CD4-positive, alpha-beta T cell (primary cell): Measurements from ENCODE around the gene MRPS24. TPM values are rescaled to one million over a fixed set of nuclear protein-coding genes. Genes with fewer than 3 reads are reported as not detected.

ENCODE experiments used
- ATAC-seq: fragments of 200-7000 bp; cut with Tn5 transposase; one replicate; pipeline ENCODE4 v1.10.0; 2022; ENCODE audit warnings: mild to moderate bottlenecking; ENCODE audit not compliant: poor library complexity
- CTCF ChIA-PET: fragments of 350-600 bp; sonication (Branson Sonifier 250); formaldehyde crosslinking; loops from one replicate; lab custom pipeline; 2021; ENCODE audit warnings: antibody characterized with exemption, inconsistent platforms; lab: Charles Lee
- POLR2A ChIA-PET: fragments of 350-600 bp; sonication (Branson Sonifier 250); formaldehyde crosslinking; loops from one replicate; lab custom pipeline; 2021; ENCODE audit warnings: antibody characterized with exemption, inconsistent platforms; lab: Charles Lee
- DNase-seq, 14 experiments: peaks; one replicate each; pipeline ENCODE4 v3.0.0-alpha.2; 2013 to 2020; ENCODE audit warnings: mixed read lengths in 2 of 14
- H3K27ac ChIP-seq, 2 donors: one replicate each; pipeline versions ENCODE4 v1.5.1 to v1.7.0; 2013; ENCODE audit warnings: low read length in 2 of 2, low read depth in 1 of 2, mild to moderate bottlenecking in 1 of 2
- H3K27me3 ChIP-seq, 2 experiments: 1 replicate in 1 of 2; 2 replicates in 1 of 2; pipeline versions ENCODE4 v1.6.1 to v1.7.0; 2013; ENCODE audit warnings: low read length in 2 of 2, control low read depth in 1 of 2, mild to moderate bottlenecking in 1 of 2, moderate library complexity in 1 of 2; ENCODE audit not compliant: insufficient read depth in 2 of 2, control insufficient read depth in 1 of 2
- H3K36me3 ChIP-seq: one replicate; pipeline ENCODE4 v1.6.1; 2013; ENCODE audit warnings: low read length, control low read depth; ENCODE audit not compliant: insufficient read depth
- H3K4me1 ChIP-seq: one replicate; pipeline ENCODE4 v1.6.1; 2013; ENCODE audit warnings: low read length, control low read depth; ENCODE audit not compliant: insufficient read depth
- H3K4me3 ChIP-seq: one replicate; pipeline ENCODE4 v1.5.1; 2013; ENCODE audit warnings: mild to moderate bottlenecking, low read length, moderate library complexity
- H3K9me3 ChIP-seq, 2 experiments: 1 replicate in 1 of 2; 2 replicates in 1 of 2; pipeline versions ENCODE4 v1.6.1 to v1.7.0; 2013; ENCODE audit warnings: low read length in 2 of 2, mild to moderate bottlenecking in 2 of 2, control low read depth in 1 of 2, moderate library complexity in 1 of 2; ENCODE audit not compliant: control insufficient read depth in 1 of 2, insufficient read depth in 1 of 2
- H3K27ac Mint-ChIP-seq: one replicate; pipeline ENCODE4 v1.8.0; 2020; ENCODE audit warnings: mixed read lengths
- H3K27me3 Mint-ChIP-seq: one replicate; pipeline ENCODE4 v1.8.0; 2021; ENCODE audit warnings: mixed read lengths
- H3K36me3 Mint-ChIP-seq: one replicate; pipeline ENCODE4 v1.8.0; 2021; ENCODE audit warnings: low read depth, mixed read lengths
- H3K4me1 Mint-ChIP-seq: one replicate; pipeline ENCODE4 v1.8.0; 2021; ENCODE audit warnings: low read depth, mixed read lengths
- H3K4me3 Mint-ChIP-seq: one replicate; pipeline ENCODE4 v1.8.0; 2020; ENCODE audit warnings: mild to moderate bottlenecking, mixed read lengths
- H3K9me3 Mint-ChIP-seq: one replicate; pipeline ENCODE4 v1.8.0; 2020; ENCODE audit warnings: mixed read lengths
- intact Hi-C, 2 experiments: fragments of 100-400 bp; cut with DNase I in 1 of 2; cut with micrococcal nuclease in 1 of 2; formaldehyde crosslinking; loops; one replicate each; pipeline versions ENCODE4 v1.15.1 to v1.9.0; 2023 to 2025; cut with DNase I, micrococcal nuclease
- total RNA-seq, 174 experiments: library from RNA in 2 of 174; stranded (reverse) in 2 of 174; gene quantifications; one replicate each; pipeline ENCODE4 v1.2.3 and lab custom pipeline; 2021 to 2026
- TF ChIP-seq, protein P1 (sequence below): fragments of 200-600 bp; IDR thresholded peaks from one replicate; pipeline ENCODE4 v1.8.0; 2022; ENCODE audit warnings: antibody characterized with exemption, mild to moderate bottlenecking

The MRPS24 gene
- total RNA-seq, 2 experiments from 2014 or later = 63.1 to 69.7 TPM

- intact Hi-C loops = loop anchor here in 1 of 2 experiments (10.0 kb wide), 1 partner anchor 252 kb away; the partner anchor contains the start of gene POLD2
- peaks cover 20% of the 10 kb centered on the region for H3K4me1 Mint-ChIP-seq
- DNase-seq (no peak), ATAC-seq (no peak)
- ChIA-PET POLR2A (no interaction called here), CTCF (no interaction called here)
- H3K9me3 Mint-ChIP-seq = no peaks in the 10 kb centered on the region
- Histone ChIP-seq H3K4me3 (no peak overlapping the region), H3K27me3 (no peaks in the 10 kb centered on the region), H3K36me3 (peaks cover 27% of the 10 kb centered on the region), H3K9me3 (no peaks in the 10 kb centered on the region), H3K4me1 (peaks cover 15% of the 10 kb centered on the region), H3K27ac (no peak overlapping the region)
- H3K36me3 Mint-ChIP-seq = peaks cover 50% of the 10 kb centered on the region
- no peak overlapping the region for H3K27ac Mint-ChIP-seq
- no peak overlapping the region for H3K4me3 Mint-ChIP-seq
- TF ChIP-seq, protein P1, sequence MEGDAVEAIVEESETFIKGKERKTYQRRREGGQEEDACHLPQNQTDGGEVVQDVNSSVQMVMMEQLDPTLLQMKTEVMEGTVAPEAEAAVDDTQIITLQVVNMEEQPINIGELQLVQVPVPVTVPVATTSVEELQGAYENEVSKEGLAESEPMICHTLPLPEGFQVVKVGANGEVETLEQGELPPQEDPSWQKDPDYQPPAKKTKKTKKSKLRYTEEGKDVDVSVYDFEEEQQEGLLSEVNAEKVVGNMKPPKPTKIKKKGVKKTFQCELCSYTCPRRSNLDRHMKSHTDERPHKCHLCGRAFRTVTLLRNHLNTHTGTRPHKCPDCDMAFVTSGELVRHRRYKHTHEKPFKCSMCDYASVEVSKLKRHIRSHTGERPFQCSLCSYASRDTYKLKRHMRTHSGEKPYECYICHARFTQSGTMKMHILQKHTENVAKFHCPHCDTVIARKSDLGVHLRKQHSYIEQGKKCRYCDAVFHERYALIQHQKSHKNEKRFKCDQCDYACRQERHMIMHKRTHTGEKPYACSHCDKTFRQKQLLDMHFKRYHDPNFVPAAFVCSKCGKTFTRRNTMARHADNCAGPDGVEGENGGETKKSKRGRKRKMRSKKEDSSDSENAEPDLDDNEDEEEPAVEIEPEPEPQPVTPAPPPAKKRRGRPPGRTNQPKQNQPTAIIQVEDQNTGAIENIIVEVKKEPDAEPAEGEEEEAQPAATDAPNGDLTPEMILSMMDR = no peak
- no peaks in the 10 kb centered on the region for H3K27me3 Mint-ChIP-seq
These were observed 4.0 kb upstream of the MRPS24 start for GRCh38 chr7:43873300-43873699.

DNA sequence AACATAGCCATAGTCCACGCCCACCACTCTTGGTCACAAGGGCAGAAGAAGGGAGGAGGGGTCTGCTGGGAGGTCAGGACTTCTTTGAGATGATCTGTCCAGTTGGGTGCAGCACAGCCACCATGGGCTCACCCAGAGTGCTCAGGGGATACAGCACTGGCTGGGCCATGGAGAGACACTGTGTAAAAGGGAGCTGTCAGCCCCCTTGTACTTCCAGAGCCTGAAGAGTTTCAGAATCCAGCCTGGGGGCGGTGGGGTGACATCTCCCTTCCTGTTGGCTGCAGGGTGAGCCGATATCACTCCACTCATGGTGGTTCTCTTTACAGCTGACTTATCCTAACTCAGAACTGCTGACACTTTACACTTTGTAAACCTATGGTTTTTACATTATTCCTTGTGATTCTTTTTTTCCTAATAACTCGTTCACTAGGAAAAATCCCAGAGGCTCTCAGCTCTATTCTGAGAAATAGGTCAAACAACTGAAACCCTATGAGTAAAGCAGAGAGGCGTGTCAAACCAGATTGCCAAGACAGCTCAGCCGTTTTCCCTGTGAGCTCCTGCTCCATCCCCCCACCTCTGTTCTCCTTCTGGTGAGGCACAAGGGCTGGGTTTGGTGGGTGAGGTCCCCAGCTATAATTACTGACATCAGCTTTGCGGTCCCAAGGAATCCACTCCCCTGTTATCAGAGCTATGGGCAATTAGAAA lies 3.2 kb upstream of the MRPS24 start:
- peaks cover 24% of the 10 kb centered on the region for H3K36me3 ChIP-seq
- no peak overlapping the region for H3K27ac ChIP-seq
- Mint-ChIP-seq H3K27me3 (no peaks in the 10 kb centered on the region), H3K36me3 (peaks cover 49% of the 10 kb centered on the region), H3K4me1 (peaks cover 26% of the 10 kb centered on the region), H3K27ac (no peak overlapping the region), H3K9me3 (no peaks in the 10 kb centered on the region), H3K4me3 (no peak overlapping the region)
- H3K9me3 ChIP-seq = no peaks in the 10 kb centered on the region
- DNase-seq = no peak
- CTCF ChIA-PET = no interaction called here
- H3K4me3 ChIP-seq = no peak overlapping the region
- intact Hi-C loops = loop anchor here in 1 of 2 experiments (10.0 kb wide), 1 partner anchor 252 kb away; the partner anchor contains the start of gene POLD2
- ATAC-seq = no peak
- H3K27me3 ChIP-seq = no peaks in the 10 kb centered on the region
- TF ChIP-seq, protein P1 = no peak
- POLR2A ChIA-PET = no interaction called here
- H3K4me1 ChIP-seq = peaks cover 20% of the 10 kb centered on the region

- TF ChIP-seq, protein P1 = no peak
- H3K27ac ChIP-seq = no peak overlapping the region
- ATAC-seq = no peak
- peaks cover 46% of the 10 kb centered on the region for H3K36me3 Mint-ChIP-seq
- H3K4me1 ChIP-seq = peaks cover 20% of the 10 kb centered on the region
- ChIA-PET CTCF (no interaction called here), POLR2A (no interaction called here)
- no peak overlapping the region for H3K4me3 ChIP-seq
- H3K36me3 ChIP-seq = peaks cover 22% of the 10 kb centered on the region
- H3K4me3 Mint-ChIP-seq = peak overlapping the region; percentile 70
- no peak for DNase-seq
- no peaks in the 10 kb centered on the region for H3K27me3 Mint-ChIP-seq
- H3K27me3 ChIP-seq = no peaks in the 10 kb centered on the region
- H3K9me3 ChIP-seq = no peaks in the 10 kb centered on the region
- H3K4me1 Mint-ChIP-seq = peaks cover 26% of the 10 kb centered on the region
- H3K9me3 Mint-ChIP-seq = no peaks in the 10 kb centered on the region
- intact Hi-C loops = loop anchor here (2.0 to 10.0 kb wide), 2 partner anchors 56 to 254 kb away; partner anchors contain the start of genes UBE2D4 (in 2 of the 2) and POLD2 (in 1 of the 2)
- H3K27ac Mint-ChIP-seq = no peak overlapping the region
These were observed 1.7 kb upstream of the MRPS24 start for GRCh38 chr7:43871064-43871463.
